CMK (cell line): ENCODE data around the gene FNDC3B.
"Not testable (repeated sequence)": the region's sequence is repeated elsewhere in the genome, so short reads cannot be mapped to it uniquely, and the experiment has no call there.

Experiments
- DNase-seq: peaks from one replicate; pipeline ENCODE4 v3.0.0-alpha.2; 2010; ENCODE audit warnings: low read depth

Gene FNDC3B

GRCh38 chr3:172033396-172033795 lies 6.0 kb upstream of the FNDC3B start:
- no peak for DNase-seq

- DNase-seq: no peak
Observed at GRCh38 chr3:172034786-172035685, 4.3 kb upstream of the FNDC3B start.

- DNase-seq: no peak
Observed at GRCh38 chr3:172036541-172037215, 2.7 kb upstream of the FNDC3B start.

- DNase-seq: no peak
Observed at GRCh38 chr3:172038798-172039435, 461 bp upstream of the FNDC3B start.

- DNase-seq: no peak
Observed at GRCh38 chr3:172040078-172040980, 951 bp downstream of the FNDC3B start.

- DNase-seq: no peak
Observed at GRCh38 chr3:172040981-172041963, 1.9 kb downstream of the FNDC3B start.

- no peak for DNase-seq
Observed at GRCh38 chr3:172042136-172042662, 2.8 kb downstream of the FNDC3B start.

- DNase-seq: not testable (repeated sequence)
Observed at GRCh38 chr3:172042663-172043179, 3.3 kb downstream of the FNDC3B start.

GRCh38 chr3:172043233-172043632 lies 3.9 kb downstream of the FNDC3B start:
- DNase-seq: no peak

GRCh38 chr3:172043766-172044165 lies 4.4 kb downstream of the FNDC3B start:
- no peak for DNase-seq

- no peak for DNase-seq
Observed at GRCh38 chr3:172044833-172045585, 5.6 kb downstream of the FNDC3B start.

- DNase-seq: no peak
Observed at GRCh38 chr3:172046268-172046915, 7.0 kb downstream of the FNDC3B start.

- no peak for DNase-seq
Observed at GRCh38 chr3:172047567-172048115, 8.3 kb downstream of the FNDC3B start.

GRCh38 chr3:172048599-172048998 lies 9.2 kb downstream of the FNDC3B start:
- DNase-seq: no peak

- DNase-seq: no peak
Observed at GRCh38 chr3:172051310-172051956, 12.1 kb downstream of the FNDC3B start.

- no peak for DNase-seq
Observed at GRCh38 chr3:172051957-172052354, 12.6 kb downstream of the FNDC3B start.

- no peak for DNase-seq
Observed at GRCh38 chr3:172052405-172052804, 13.0 kb downstream of the FNDC3B start.
